Stomach (tissue), 4 donors: ENCODE data around the gene SLC22A14.

Source experiments
- EP300 ChIP-seq: sonication (generic); formaldehyde crosslinking; IDR thresholded peaks from one replicate; pipeline ENCODE4 v1.6.1; 2017; ENCODE audit warnings: antibody characterized with exemption
- POLR2A ChIP-seq, 4 donors: fragments of 450-650 bp; IDR thresholded peaks; one replicate each; pipeline ENCODE4 v1.6.1; 2016; ENCODE audit warnings: antibody characterized with exemption in 4 of 4, control low read depth in 2 of 4, mild to moderate bottlenecking in 1 of 4, moderate library complexity in 1 of 4
- TF ChIP-seq, protein P1 (sequence below), 7 experiments: fragments of 450-650 bp in 4 of 7; fragments of 200-600 bp in 3 of 7; sonication (generic) in 3 of 7; IDR thresholded peaks; one replicate each; pipeline ENCODE4 v1.5.1; 2016 to 2019; ENCODE audit warnings: antibody characterized with exemption in 7 of 7, control low read depth in 2 of 7, mild to moderate bottlenecking in 1 of 7

DNA sequence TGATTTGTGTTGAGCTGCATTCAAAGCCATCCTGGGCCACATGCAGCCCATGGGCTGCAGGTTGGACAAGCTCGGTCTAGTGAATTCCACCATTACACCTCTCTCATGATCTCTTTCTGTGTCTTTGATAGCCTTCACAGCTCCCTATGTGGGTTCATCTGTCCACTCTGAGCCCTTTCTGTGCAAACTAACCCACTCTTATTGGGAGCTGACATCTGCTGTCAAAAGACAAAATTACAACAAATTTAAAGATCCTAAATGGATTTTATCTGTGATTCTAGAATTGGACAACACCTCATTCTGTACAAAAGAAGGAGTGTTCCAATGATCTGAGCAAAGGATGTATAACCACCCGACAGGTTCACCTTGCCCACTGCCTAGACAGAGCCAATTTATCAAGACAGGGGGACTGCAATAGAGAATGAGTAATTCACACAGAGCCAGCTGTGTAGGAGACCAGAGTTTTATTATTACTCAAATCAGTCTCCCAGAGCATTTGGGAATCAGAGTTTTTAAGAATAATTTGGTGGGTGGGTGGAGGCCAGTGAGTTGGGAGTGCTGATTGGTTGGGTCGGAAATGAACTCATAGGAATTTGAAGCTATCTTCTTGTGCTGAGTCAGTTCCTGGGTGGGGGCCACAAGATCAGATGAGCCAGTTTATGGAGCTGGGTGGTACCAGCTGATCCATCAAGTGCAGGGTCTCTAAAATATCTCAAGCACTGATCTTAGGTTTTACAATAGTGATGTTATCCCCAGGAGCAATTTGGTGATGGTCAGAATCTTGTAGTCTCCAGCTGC lies 61.9 kb downstream of the SLC22A14 start:
- TF ChIP-seq POLR2A (IDR thresholded peaks at IDR 0.05) (no peak), EP300 (no peak)
- TF ChIP-seq, protein P1, sequence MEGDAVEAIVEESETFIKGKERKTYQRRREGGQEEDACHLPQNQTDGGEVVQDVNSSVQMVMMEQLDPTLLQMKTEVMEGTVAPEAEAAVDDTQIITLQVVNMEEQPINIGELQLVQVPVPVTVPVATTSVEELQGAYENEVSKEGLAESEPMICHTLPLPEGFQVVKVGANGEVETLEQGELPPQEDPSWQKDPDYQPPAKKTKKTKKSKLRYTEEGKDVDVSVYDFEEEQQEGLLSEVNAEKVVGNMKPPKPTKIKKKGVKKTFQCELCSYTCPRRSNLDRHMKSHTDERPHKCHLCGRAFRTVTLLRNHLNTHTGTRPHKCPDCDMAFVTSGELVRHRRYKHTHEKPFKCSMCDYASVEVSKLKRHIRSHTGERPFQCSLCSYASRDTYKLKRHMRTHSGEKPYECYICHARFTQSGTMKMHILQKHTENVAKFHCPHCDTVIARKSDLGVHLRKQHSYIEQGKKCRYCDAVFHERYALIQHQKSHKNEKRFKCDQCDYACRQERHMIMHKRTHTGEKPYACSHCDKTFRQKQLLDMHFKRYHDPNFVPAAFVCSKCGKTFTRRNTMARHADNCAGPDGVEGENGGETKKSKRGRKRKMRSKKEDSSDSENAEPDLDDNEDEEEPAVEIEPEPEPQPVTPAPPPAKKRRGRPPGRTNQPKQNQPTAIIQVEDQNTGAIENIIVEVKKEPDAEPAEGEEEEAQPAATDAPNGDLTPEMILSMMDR (IDR thresholded peaks at IDR 0.05) = no peak
